Stomach (tissue), 4 donors: ENCODE data around the gene NUCKS1.

Source experiments
- EP300 ChIP-seq: sonication (generic); formaldehyde crosslinking; IDR thresholded peaks from one replicate; pipeline ENCODE4 v1.6.1; 2017; ENCODE audit warnings: antibody characterized with exemption
- POLR2AphosphoS5 ChIP-seq, 3 donors: sonication (generic); formaldehyde crosslinking; IDR thresholded peaks; one replicate each; pipeline ENCODE4 v1.6.1; 2016; ENCODE audit warnings: antibody characterized with exemption in 3 of 3
- TF ChIP-seq, protein P1 (sequence below), 7 experiments: fragments of 450-650 bp in 4 of 7; fragments of 200-600 bp in 3 of 7; sonication (generic) in 3 of 7; IDR thresholded peaks; one replicate each; pipeline ENCODE4 v1.5.1; 2016 to 2019; ENCODE audit warnings: antibody characterized with exemption in 7 of 7, control low read depth in 2 of 7, mild to moderate bottlenecking in 1 of 7

DNA sequence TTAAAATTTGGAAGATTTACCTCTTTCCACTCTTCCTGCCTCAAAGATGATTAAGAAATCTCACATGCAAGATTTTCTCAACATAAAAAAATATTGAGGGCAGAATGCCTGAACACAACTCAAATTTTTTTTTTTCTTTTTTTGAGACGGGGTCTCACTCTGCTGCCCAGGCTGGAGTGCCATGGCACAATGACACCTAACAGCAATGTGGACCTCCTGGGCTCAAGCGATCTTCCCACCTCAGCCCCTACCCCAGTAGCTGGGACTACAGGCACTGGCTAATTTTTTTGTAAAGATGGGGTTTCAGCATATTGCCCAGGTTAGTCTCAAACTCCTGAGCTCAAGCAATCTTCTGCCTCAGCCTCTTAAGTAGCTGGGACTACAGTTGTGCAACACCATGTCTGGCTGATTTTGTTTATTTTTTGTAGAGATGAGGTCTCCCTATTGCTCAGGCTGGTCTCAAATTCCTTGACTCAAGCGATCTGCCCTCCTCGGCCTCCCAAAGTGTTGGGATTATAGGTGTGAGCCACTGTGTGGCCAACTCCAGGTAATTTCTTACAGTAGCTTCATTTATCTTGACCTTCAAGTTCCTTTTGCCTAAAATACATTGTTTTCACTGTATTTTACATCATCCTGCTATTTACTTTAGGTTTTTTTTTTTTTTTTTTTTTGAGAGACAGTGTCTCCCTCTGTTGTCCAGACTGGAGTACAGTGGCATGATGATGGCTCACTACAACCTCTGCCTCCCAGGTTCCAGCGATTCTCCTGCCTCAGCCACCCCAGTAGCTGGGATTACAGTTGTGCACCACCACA is 10.4 kb downstream of the NUCKS1 start:
- TF ChIP-seq, protein P1, sequence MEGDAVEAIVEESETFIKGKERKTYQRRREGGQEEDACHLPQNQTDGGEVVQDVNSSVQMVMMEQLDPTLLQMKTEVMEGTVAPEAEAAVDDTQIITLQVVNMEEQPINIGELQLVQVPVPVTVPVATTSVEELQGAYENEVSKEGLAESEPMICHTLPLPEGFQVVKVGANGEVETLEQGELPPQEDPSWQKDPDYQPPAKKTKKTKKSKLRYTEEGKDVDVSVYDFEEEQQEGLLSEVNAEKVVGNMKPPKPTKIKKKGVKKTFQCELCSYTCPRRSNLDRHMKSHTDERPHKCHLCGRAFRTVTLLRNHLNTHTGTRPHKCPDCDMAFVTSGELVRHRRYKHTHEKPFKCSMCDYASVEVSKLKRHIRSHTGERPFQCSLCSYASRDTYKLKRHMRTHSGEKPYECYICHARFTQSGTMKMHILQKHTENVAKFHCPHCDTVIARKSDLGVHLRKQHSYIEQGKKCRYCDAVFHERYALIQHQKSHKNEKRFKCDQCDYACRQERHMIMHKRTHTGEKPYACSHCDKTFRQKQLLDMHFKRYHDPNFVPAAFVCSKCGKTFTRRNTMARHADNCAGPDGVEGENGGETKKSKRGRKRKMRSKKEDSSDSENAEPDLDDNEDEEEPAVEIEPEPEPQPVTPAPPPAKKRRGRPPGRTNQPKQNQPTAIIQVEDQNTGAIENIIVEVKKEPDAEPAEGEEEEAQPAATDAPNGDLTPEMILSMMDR (IDR thresholded peaks at IDR 0.05), result no peak
- TF ChIP-seq EP300 (no peak), POLR2AphosphoS5 (IDR thresholded peaks at IDR 0.05) (no peak)
